ENCODE data around the gene BCL7A. TPM values are rescaled to one million over a fixed set of nuclear protein-coding genes. Genes with fewer than 3 reads are reported as not detected.
"Not testable (repeated sequence)": the region's sequence is repeated elsewhere in the genome, so short reads cannot be mapped to it uniquely, and the experiment has no call there.

Gene BCL7A
- total RNA-seq, 1 donor from 2014 or later = 7.3 TPM

DNA sequence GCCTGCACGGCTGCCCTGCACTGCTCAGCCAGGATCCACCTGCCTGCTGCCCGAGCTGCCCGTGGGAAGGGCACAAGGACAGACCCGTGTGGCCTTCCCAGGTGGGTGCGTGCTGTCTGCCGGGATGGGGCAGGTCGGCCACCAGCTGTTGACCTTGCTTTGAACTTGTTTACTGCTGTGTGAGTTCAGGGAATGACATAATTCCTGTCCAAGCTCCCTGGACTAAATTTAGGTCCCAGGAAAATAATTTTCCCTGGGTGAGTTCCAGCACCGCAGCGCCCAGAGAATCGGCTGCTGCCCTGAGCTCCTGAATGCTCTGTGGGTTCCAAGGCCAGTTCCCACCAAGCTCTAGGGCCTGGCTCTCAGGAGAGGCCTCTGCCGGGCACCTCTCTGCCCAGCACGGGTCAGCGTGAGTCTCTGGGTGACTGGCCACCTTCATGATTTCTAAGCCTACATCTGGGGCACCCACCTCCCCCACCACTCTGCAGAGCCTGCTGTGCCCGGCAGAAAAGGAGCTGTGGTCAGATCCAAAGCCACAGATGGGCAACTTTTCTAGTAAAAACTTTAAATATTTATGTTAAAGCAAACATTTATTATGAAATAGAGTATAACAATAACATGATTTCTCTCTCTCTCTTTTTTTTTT is 29.7 kb downstream of the BCL7A start:
- intact Hi-C loops (cut with micrococcal nuclease) = no loop called here

DNA sequence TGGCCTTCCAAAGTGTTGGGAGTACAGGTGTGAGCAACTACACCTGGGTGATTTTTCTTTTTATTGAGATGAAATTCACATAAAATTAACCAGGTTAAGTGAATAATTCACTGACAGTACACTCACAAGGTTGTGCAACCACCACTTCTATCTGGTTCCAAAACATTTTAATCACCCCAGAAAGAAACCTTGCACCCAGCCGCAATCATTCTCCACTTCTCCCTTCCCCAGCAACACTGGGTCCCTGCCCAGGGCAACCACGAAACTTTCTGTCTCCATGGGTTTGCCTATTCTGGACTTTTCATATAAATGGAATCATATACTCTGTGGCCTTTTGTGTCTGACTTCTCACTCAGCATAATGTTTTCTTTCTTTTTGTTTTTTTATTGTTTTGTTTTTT is 30.6 kb downstream of the BCL7A start:
- intact Hi-C loops (cut with micrococcal nuclease) = no loop called here

DNA sequence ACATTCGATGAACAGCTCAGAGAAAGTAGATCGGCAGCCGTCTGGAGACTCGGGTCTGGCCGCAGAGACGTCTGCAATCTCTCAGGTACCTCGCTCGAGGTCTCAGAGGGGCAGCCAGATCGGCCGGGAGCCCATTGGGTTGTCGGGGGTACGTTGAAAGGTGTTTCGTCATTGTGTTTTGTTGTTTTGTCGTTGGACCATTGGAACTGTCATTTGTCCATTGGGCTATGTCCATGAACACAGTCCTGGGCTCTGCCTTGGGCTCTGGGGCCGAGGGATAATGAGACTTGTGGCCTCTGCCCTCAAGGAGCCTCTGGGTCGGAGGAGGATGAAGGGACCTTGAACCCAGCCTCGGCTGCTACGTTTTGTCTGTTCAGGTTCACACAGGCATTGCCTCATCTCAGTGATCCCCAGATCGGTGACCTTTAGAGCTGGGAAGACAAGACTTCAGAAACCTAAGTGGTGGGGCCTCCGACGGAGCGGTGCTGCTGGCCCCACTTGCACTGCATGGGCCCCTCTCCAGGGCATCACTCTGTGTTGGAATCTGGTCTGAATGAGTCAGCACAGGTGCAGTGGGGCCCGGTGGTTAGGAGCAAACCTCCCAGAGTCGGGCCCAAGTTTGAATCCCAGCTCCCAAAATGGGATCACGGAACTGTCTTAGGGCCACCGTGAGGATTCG is 33.3 kb downstream of the BCL7A start:
- intact Hi-C loops (cut with micrococcal nuclease) = loop anchor here (1.0 kb wide), 3 partner anchors 23 to 136 kb away; partner anchors contain the start of gene MLXIP

DNA sequence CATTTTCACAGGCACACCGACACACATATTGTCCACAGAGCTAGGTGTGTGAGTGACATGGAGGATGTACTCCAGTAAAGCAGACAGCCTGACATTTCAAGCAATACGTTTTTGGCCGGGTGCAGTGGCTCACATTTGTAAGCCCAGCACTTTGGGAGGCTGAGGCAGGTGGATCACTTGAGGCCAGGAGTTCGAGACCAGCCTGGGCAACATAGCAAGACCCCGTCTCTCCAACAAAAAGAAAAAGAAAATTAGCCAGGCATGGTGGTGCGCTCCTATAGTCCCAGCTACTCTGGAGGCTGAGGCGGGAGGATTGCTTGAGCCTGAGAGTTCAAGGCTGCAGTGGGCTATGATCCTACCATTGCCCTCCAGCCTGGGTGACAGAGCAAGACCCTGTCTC is 34.7 kb downstream of the BCL7A start:
- intact Hi-C loops (cut with micrococcal nuclease) = not testable (repeated sequence)

GRCh38 chr12:122057007-122057735 is 35.5 kb downstream of the BCL7A start:
- intact Hi-C loops (cut with micrococcal nuclease) = no loop called here

DNA sequence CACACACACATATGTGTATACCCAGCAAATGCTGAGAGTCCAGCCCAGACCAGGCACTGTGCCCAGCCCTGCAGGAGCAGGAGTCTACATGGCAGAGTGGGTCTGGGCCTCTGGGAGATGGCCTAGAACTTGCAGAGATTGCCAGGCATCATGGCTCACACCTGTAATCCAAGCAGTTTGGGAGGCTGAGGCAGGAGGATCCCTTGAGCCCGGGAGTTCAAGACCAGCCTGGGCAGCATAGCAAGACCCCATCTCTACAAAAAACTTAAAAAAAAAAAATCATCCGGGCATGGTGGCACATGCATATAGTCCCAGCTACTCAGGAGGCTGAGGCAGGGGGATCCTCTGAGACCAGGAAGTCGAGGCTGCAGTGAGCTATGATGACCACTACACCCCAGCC is 36.1 kb downstream of the BCL7A start:
- intact Hi-C loops (cut with micrococcal nuclease) = no loop called here

GRCh38 chr12:122058549-122059149 is 37.0 kb downstream of the BCL7A start:
- intact Hi-C loops (cut with micrococcal nuclease) = no loop called here

GRCh38 chr12:122059203-122059960 is 37.7 kb downstream of the BCL7A start:
- intact Hi-C loops (cut with micrococcal nuclease) = no loop called here

DNA sequence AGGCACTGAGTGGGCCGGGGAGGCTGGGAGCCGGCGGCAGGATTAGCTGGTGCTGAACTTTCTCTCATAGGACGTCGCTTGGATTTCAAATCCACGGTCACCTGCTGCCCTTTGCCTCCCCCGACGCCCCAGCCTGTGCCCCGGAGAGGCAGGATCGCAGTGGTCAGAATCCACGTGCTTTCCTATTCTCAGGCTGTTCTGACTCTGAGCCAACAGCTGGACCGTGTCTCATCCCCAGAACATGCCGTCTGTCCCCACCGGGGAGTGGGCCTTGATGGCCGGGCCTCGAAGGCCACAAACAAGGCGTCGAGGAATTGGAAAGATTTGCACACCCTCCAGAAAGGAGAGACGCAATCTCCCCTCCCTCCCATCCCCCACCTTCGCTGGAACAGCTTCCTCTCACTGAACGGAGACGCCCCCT is 38.4 kb downstream of the BCL7A start:
- intact Hi-C loops (cut with micrococcal nuclease) = no loop called here

DNA sequence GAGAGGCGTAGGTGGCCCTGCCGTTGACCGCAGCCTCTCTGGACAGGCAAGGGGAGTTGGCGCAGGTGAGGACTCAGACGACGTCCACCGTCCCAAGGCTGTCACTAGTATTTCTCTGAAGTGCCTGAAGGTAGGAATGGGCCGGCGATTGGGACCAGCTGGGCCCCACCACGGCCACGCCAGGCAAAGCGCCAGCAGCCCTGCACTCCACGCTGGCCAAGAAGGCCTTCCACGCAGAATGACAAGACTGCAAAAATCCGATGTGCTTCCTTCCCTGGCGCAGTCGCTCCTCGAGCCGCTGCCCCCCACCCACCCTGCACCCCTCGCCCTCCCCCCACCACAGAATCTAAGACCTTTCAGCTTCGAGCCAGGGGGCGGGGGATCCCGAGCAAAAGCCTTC is 39.6 kb downstream of the BCL7A start:
- intact Hi-C loops (cut with micrococcal nuclease) = no loop called here

- intact Hi-C loops (cut with micrococcal nuclease) = no loop called here
Observed at GRCh38 chr12:122062832-122063693, 41.4 kb downstream of the BCL7A start.

DNA sequence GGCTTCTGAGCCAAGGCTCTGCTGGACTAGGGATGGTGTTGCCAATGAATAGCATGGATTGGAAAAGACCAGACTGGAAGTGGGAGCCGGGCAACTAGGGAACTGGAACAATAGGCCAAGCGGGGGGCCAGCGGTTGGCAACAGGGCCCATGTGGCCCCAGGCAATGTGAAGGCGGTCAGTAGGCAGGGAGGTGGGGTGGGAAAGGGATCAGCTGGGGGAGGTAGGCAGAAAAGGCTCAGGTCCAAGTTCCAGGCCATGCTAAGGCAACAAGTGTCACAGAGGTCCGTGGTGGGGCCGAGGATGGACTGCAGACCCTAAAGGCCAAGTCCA is 42.0 kb downstream of the BCL7A start:
- intact Hi-C loops (cut with micrococcal nuclease) = no loop called here

DNA sequence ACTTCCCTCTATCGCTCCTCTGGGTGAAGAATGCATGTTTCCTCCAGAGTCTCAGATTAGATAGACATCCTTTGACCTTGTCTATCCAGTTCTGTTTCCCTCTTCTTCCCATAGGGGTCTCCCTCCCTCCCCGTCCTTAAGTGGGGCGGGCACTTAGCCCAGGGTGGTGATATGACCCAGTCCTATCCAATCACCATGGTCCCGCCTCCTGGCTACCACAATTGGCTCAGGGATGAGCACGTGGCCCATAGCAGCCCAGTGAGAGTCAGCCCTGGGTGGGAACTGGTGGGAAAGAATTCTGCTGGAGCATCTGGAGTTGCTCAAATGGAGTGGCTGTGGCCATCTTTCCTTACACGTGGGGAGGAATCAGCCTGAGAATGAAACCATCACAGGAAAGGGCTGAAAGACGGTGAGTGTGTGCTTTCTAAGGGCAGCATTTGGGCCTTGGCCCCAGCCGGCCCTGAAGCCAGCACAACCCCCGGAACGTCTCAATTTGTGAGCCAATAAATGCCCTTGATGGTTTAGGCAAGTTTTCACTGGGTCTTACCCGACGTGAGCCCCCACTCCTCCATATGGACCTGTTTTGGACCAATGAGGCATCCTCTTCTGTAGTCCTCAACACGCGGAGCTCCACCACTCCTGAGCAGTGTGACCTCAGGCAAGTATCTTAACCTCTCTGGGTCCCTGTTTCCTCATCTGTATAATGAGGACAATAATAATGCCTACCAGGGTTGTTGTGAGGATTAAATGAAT is 42.5 kb downstream of the BCL7A start:
- intact Hi-C loops (cut with micrococcal nuclease) = no loop called here

DNA sequence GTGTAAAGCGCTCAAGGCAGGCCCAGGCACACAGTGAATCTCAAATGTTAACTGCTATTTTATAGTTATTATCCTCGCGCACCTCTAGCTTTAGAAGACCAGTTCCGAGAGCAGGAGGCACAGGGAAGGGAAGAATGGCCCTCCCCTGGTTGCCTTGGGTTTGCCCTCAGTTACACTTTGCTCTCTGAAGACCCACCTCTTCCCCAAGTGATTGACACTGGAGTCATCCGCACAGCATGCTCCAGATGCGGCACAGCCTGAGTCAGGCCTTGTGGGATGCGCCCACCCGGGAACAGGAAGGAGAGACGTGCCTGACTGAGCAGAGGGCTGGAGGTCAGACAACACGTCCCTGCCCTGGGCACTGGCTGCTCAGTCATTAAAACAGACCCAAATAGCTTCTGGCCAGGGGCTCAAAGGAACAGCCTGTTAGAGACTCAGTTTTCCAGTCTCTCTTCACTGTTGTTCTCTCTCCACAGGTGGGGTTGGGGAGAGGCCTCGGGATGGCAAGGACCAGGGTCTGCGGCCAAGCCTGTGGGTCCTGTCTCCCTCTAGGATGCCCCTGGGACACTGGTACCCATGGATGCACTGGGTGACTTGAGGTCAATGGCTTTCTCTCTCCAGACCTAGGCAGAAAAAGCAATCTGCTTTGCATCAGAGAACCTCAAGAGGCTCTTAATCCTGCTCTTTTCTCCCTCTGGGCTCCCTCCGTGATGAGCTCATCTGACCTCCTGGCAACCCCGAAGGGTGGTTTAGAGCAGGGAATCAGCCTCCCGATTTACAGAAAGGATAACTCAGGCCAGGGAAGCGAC is 43.3 kb downstream of the BCL7A start:
- intact Hi-C loops (cut with micrococcal nuclease) = no loop called here

- intact Hi-C loops (cut with micrococcal nuclease) = no loop called here
Observed at GRCh38 chr12:122067548-122067947, 45.9 kb downstream of the BCL7A start.

DNA sequence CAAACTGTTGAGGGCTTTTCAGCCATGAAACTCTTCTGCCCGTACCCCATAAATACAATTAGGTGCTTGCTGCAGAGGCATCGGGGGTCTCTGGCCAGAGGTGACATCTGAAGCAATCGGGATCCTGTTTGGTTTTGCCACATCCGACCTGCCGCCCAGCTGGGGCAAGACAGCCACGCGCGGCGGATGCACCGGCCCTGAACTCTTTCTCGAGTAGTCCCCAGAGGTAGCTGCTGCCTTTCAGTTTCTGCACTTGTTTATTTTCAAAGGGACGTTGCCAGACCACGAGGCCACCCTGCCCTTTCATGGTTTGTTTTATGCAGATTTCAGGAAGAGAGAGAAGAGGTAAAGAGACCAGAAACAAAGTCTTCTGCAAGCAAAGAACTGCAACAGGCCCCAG is 46.3 kb downstream of the BCL7A start:
- intact Hi-C loops (cut with micrococcal nuclease) = no loop called here

DNA sequence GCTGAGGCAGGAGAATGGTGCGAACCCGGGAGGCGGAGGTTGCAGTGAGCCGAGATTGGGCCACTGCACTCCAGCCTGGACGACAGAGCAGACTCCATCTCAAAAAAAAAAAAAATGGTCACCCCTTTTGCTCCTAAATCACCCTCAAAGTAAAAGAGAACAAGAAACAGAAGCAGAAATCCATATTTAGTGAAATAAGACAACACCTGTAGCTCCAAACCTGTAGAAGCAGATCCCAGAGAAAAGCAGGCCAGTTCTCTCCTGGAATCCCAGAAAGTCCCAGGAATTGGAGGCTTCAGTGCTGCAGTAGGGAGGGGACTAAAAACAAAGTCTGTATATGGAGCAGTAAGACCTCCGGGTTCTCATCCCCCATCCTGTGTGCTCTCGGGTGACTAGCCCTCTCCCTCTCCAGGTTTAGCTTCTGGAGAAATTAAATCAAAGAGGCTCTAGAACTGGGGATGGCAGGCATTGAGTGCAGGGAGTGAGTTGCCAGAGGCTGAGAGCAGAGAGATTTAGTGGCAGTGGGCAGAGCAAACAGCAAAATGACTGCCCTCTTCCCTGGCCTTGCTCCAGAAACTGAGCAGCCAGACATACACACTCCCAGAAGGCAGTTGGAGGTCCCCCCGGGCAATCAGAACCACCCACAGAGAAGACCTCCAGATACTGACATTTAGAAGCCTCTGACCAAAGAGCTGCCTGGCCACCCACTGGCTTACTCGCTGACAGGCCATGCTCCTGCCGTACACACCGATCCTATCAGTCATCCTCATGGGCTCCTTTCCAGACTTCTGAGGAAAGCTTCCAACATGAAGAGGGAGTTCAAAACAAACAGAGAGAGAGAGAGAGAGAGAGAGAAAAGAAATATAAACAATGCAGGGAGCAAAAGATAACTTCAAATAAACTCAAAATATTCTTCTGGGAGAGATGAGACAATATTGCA is 50.6 kb downstream of the BCL7A start:
- intact Hi-C loops (cut with micrococcal nuclease) = no loop called here

GRCh38 chr12:122073815-122074214 is 52.1 kb downstream of the BCL7A start:
- intact Hi-C loops (cut with micrococcal nuclease) = no loop called here

All from T-helper 2 cell treated with Interferon-gamma antibody and Interleukin-4, amounts not matched to agents 100 ng/mL and 5 ng/mL, for 36 hours (primary cell).